Measurements from ENCODE around the gene OR56B4. TPM values are rescaled to one million over a fixed set of nuclear protein-coding genes. Genes with fewer than 3 reads are reported as not detected.

Gene OR56B4
- total and polyA plus RNA-seq, 10 of the 15 experiments (the other 5 are each of a cell fraction or from before 2014, with no cell fraction given) = not detected

- TF ChIP-seq, protein P1, sequence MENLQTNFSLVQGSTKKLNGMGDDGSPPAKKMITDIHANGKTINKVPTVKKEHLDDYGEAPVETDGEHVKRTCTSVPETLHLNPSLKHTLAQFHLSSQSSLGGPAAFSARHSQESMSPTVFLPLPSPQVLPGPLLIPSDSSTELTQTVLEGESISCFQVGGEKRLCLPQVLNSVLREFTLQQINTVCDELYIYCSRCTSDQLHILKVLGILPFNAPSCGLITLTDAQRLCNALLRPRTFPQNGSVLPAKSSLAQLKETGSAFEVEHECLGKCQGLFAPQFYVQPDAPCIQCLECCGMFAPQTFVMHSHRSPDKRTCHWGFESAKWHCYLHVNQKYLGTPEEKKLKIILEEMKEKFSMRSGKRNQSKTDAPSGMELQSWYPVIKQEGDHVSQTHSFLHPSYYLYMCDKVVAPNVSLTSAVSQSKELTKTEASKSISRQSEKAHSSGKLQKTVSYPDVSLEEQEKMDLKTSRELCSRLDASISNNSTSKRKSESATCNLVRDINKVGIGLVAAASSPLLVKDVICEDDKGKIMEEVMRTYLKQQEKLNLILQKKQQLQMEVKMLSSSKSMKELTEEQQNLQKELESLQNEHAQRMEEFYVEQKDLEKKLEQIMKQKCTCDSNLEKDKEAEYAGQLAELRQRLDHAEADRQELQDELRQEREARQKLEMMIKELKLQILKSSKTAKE (IDR thresholded peaks at IDR 0.05; ENCODE audit: low read depth, poor library complexity, severe bottlenecking) = no peak
- no peak for TF ChIP-seq BHLHE40 (IDR thresholded peaks at IDR 0.05; ENCODE audit: borderline replicate concordance in 1 of 2, low read depth in 2 of 2, low read length in 1 of 2)
- no peak for TF ChIP-seq MTA2 (IDR thresholded peaks at IDR 0.05; ENCODE audit: low read depth)
Measured at GRCh38 chr11:6099577-6099976, 7.9 kb upstream of the OR56B4 start (continued).

DNA sequence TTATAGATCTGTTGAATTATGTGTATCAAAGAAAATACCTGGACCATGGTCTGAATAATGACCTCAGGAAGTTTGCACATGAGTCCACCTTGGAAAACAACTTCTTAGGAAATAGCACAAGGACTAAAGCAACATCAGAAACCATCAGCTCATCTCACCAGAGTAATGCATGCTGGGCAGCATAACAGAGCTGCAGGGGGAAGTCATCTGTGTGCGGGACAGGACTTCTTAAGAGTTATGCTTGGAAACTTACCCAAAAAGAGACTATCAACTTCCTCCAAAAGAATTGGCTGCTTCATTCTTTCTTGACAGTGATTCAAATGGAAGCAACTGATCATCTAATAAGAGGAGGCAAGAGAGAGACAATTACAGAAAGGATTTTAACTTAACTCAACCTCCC, 2.5 kb downstream of the OR56B4 start:
- intact Hi-C loops (cut with micrococcal nuclease; ENCODE audit: unreplicated experiment) (no loop called here), in situ Hi-C loops (cut with MboI) (no loop called here)
- no peaks in the 10 kb centered on the region for H4K20me1 ChIP-seq (ENCODE audit: control insufficient read depth, insufficient read depth)
- CTCF ChIA-PET = interaction anchor here (0.6 kb wide), 1 partner anchor 86 kb away, joined by 3 read pairs; no protein-coding TSS in a partner anchor
- H3K36me3 ChIP-seq (ENCODE audit: control insufficient read depth in 2 of 2, insufficient read depth in 2 of 2, low read length in 1 of 2) = no peaks in the 10 kb centered on the region
- H3K4me3 ChIP-seq = no peak overlapping the region
- H3K79me2 ChIP-seq (ENCODE audit: control insufficient read depth, insufficient read depth, low read length) = no peaks in the 10 kb centered on the region
- POLR2A ChIA-PET = no interaction called here
- ATAC-seq = no peak
- no peaks in the 10 kb centered on the region for H3K4me1 ChIP-seq (ENCODE audit: control insufficient read depth, insufficient read depth, low read length)
- no peaks in the 10 kb centered on the region for H3K27me3 ChIP-seq (replicated peaks in 1 of 2; ENCODE audit: control insufficient read depth in 2 of 2, insufficient read depth in 2 of 2, low read length in 1 of 2)
- SMC1A ChIA-PET (ENCODE audit: uncharacterized antibody, unreplicated experiment) = no interaction called here
- no peak overlapping the region for H2AFZ ChIP-seq (ENCODE audit: control insufficient read depth, low read depth, low read length)
- H3K27ac ChIP-seq (ENCODE audit: control insufficient read depth, insufficient read depth) = no peak overlapping the region
- RAD21 ChIA-PET (ENCODE audit: unreplicated experiment) = no interaction called here
- FAIRE-seq = no peak
- H3K4me2 ChIP-seq (ENCODE audit: control insufficient read depth, insufficient read depth) = no peak overlapping the region
- WGBS (ENCODE audit: insufficient coverage, insufficient replicate concordance, low lambda C conversion rate, missing lambda C conversion rate) = 0% methylated on average over 1 of the region's 1 CpG
- DNase-seq (ENCODE audit: low read depth, low spot score) = no peak
- no peaks in the 10 kb centered on the region for H3K9me3 ChIP-seq (replicated peaks; ENCODE audit: control insufficient read depth, insufficient read depth, low read length)
- TF ChIP-seq CHD4 (IDR thresholded peaks at IDR 0.05) (no peak), RAD51 (IDR thresholded peaks at IDR 0.05) (no peak), CEBPB (IDR thresholded peaks at IDR 0.05; ENCODE audit: borderline replicate concordance in 1 of 2, low read depth in 2 of 2, low read length in 2 of 2) (no peak), ETV6 (conservative IDR thresholded peaks at IDR 0.05 in 1 of 2, IDR thresholded peaks at IDR 0.05 in 1 of 2; ENCODE audit: borderline replicate concordance in 1 of 2, low read depth in 1 of 2) (no peak), CHD2 (IDR thresholded peaks at IDR 0.05; ENCODE audit: borderline replicate concordance, low read depth, low read length) (no peak), ZZZ3 (IDR thresholded peaks at IDR 0.05; ENCODE audit: control insufficient read depth, insufficient read length, low read depth) (no peak), IRF5 (IDR thresholded peaks at IDR 0.05; ENCODE audit: borderline replicate concordance) (no peak), BMI1 (IDR thresholded peaks at IDR 0.05; ENCODE audit: borderline replicate concordance) (no peak), ZNF217 (IDR thresholded peaks at IDR 0.05) (no peak), NFYA (IDR thresholded peaks at IDR 0.05; ENCODE audit: borderline replicate concordance, low read depth, low read length) (no peak), RELB (IDR thresholded peaks at IDR 0.05; ENCODE audit: low read depth) (no peak), TCF7 (IDR thresholded peaks at IDR 0.05; ENCODE audit: borderline replicate concordance) (no peak), NFXL1 (IDR thresholded peaks at IDR 0.05; ENCODE audit: borderline replicate concordance) (no peak), MTA2 (IDR thresholded peaks at IDR 0.05; ENCODE audit: low read depth) (no peak)
- TF ChIP-seq, protein P2, sequence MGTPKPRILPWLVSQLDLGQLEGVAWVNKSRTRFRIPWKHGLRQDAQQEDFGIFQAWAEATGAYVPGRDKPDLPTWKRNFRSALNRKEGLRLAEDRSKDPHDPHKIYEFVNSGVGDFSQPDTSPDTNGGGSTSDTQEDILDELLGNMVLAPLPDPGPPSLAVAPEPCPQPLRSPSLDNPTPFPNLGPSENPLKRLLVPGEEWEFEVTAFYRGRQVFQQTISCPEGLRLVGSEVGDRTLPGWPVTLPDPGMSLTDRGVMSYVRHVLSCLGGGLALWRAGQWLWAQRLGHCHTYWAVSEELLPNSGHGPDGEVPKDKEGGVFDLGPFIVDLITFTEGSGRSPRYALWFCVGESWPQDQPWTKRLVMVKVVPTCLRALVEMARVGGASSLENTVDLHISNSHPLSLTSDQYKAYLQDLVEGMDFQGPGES (IDR thresholded peaks at IDR 0.05) = no peak
- BruUV-seq (replicated peaks) = no TSS peak
- no peak overlapping the region for H3K9ac ChIP-seq (ENCODE audit: control insufficient read depth, insufficient read depth, low read length)
